Memory B cell (primary cell): ENCODE data around the gene CAPN12.

ENCODE experiments used
- ATAC-seq: fragments of 150-1000 bp; cut with Tn5 transposase; 2 replicates; pipeline ENCODE4 v1.10.0; 2021; ENCODE audit warnings: low read depth, mild to moderate bottlenecking, moderate library complexity
- DNase-seq, 2 donors: peaks; one replicate each; pipeline ENCODE4 v3.0.0; 2022; ENCODE audit warnings: low spot score in 2 of 2
- H3K27ac Mint-ChIP-seq: one replicate; pipeline ENCODE4 v1.8.0; 2022; ENCODE audit warnings: mild to moderate bottlenecking, moderate library complexity, mixed read lengths
- H3K27me3 Mint-ChIP-seq: one replicate; pipeline ENCODE4 v1.8.0; 2022; ENCODE audit warnings: mixed read lengths
- H3K36me3 Mint-ChIP-seq: one replicate; pipeline ENCODE4 v1.8.0; 2022; ENCODE audit warnings: mild to moderate bottlenecking, mixed read lengths
- H3K4me1 Mint-ChIP-seq: one replicate; pipeline ENCODE4 v1.8.0; 2022; ENCODE audit warnings: mixed read lengths
- H3K4me3 Mint-ChIP-seq: one replicate; pipeline ENCODE4 v1.8.0; 2022; ENCODE audit warnings: mild to moderate bottlenecking, moderate library complexity, mixed read lengths
- H3K9me3 Mint-ChIP-seq: one replicate; pipeline ENCODE4 v1.8.0; 2022; ENCODE audit warnings: mixed read lengths

The CAPN12 gene

DNA sequence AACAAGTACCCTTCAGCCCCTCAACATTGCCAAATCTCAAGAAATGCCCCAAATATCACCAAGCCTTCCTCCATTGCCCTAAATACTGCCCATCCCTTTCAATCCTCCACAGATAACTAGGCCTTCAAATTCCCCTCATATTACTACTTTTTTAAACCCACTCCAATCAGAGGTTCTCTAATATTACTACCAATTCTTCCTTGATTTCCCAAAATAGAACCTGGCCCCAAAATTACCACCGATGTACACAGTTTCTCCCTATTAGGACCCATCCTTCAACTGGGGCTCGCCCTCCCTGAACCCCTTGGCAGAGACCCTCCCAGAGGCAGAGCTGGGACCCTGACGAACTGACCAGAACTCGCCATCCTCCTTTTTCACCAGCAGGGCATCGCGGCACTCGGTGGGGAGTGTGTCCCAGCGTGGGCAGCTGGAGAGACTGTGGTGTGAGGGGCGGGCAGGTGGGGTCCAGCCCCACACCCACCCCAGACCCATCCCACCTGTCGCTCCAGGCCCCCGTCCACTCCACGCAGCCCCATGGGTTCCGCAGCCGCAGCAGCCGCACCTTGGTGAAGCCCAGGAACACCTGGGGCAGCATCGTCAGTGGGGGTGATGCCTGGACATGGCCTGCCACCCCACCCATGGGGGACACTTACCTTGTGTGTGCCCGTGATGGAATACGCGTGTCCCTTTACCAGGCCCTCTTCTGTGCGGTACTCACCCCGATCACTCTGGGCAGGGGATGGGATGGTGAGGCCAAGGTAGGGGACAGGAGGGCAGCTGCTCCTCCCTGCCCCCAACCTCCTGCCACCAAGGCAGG lies 6.1 kb downstream of the CAPN12 start:
- peaks cover 19% of the 10 kb centered on the region for H3K4me1 Mint-ChIP-seq
- ATAC-seq: no peak
- no peaks in the 10 kb centered on the region for H3K36me3 Mint-ChIP-seq
- H3K4me3 Mint-ChIP-seq: peak overlapping the region; percentile 69
- no peak for DNase-seq
- H3K27ac Mint-ChIP-seq: peak overlapping the region; percentile 29
- no peaks in the 10 kb centered on the region for H3K27me3 Mint-ChIP-seq
- peaks cover 2% of the 10 kb centered on the region for H3K9me3 Mint-ChIP-seq

DNA sequence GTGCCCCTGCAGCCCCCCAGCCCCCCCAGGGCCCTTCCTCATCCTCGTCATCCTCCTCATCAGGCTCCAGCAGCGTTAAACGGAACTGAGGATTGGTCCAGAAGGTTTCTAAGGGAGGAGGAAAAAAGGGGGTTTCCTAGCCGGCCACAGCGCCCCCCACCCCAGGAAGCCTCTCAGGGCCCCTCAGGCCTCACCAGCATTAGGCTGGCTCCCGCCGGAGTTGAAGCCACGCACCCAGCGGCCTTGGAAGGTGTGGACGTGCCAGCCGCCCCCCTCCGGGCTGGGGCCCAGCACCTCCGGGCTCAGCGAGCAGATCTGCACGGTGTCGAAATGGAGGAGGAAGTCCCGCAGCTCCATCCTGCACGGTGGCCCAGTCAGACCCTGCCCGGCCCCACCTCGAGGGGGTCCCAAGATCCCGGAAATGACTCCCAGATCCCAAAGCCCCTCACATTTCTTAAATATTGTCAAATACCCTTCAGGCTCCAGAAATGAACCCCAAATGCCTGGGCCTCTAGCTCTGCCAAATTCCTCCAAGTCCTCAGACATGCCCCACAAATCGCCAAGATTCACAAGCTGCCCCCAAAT lies 6.9 kb downstream of the CAPN12 start:
- peak overlapping the region; percentile 29 for H3K27ac Mint-ChIP-seq
- H3K4me3 Mint-ChIP-seq: peak overlapping the region; percentile 69
- ATAC-seq (no peak), DNase-seq (no peak)
- no peaks in the 10 kb centered on the region for H3K27me3 Mint-ChIP-seq
- no peaks in the 10 kb centered on the region for H3K36me3 Mint-ChIP-seq
- H3K4me1 Mint-ChIP-seq: peaks cover 22% of the 10 kb centered on the region
- peaks cover 2% of the 10 kb centered on the region for H3K9me3 Mint-ChIP-seq

DNA sequence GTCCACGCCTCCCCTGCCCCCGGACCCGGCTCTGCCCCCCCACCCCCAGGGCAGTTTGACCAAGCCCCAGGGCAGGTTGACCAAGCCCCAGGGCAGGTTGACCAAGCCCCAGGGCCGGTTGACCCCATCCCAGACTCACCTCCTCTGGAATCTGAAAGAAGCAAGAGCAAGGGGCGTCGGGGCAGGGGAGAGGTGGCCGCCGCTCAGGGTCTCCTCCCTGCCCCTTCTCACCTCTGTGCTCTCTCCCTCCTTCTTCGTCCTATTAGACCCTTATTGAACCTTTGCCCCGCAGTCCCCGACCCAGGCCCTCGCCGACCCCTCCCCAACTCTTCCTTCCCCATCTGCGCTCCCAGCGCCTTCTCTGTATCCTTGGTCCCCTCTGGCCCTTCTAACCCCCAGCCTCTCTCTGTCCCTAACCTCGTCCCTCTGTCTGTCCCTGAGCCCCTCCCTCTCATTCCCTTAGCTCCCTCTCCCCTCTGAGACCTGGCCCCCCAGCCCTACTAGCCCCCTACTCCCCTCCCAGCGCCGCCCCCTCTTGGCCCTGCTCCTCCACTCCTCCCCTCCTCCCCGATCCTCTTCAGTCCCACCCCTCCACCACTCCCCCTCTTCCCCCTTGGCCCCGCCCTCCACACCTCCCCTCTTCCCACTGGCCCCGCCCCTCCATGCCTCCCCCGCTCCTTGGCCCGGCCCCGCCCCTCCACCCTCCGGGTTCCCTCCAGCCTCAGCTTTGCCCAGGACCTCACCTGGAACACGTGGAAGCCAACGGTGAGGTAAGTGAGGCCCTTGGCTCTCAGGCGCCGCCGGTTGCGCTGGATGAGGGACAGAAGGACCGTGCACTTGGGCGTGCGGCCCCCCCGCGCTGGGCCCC lies 7.6 kb downstream of the CAPN12 start:
- H3K27me3 Mint-ChIP-seq: no peaks in the 10 kb centered on the region
- peaks cover 25% of the 10 kb centered on the region for H3K4me1 Mint-ChIP-seq
- no peaks in the 10 kb centered on the region for H3K36me3 Mint-ChIP-seq
- peak overlapping the region; percentile 75 for H3K27ac Mint-ChIP-seq
- ATAC-seq (peak; percentile 35), DNase-seq (peak; percentile 43 to 50)
- peaks cover 2% of the 10 kb centered on the region for H3K9me3 Mint-ChIP-seq
- H3K4me3 Mint-ChIP-seq: peak overlapping the region; percentile 84

DNA sequence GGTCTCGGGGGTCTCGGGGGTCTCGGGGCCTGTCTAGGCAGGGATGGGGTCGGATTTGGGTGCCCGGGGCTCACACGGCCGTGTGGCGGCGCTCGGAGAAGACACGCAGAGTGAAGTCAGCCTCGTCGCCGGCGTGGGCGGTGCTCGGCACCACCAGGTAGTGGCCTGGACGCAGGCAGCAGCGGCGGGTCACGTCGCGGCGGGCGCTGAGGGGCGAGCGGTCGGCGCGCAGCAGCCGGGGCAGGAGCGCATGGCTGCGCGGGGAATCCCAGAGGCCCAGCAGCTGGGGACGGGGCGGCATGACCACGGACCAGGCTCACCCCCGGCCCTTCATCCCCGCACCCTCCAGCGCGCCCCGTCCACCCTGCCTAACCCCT lies 8.2 kb downstream of the CAPN12 start:
- Mint-ChIP-seq H3K4me1 (peaks cover 25% of the 10 kb centered on the region), H3K9me3 (peaks cover 2% of the 10 kb centered on the region), H3K4me3 (peak overlapping the region; percentile 84), H3K27ac (no peak overlapping the region), H3K36me3 (no peaks in the 10 kb centered on the region), H3K27me3 (no peaks in the 10 kb centered on the region)
- ATAC-seq: peak; percentile 64
- DNase-seq: peak; percentile 64 to 69

DNA sequence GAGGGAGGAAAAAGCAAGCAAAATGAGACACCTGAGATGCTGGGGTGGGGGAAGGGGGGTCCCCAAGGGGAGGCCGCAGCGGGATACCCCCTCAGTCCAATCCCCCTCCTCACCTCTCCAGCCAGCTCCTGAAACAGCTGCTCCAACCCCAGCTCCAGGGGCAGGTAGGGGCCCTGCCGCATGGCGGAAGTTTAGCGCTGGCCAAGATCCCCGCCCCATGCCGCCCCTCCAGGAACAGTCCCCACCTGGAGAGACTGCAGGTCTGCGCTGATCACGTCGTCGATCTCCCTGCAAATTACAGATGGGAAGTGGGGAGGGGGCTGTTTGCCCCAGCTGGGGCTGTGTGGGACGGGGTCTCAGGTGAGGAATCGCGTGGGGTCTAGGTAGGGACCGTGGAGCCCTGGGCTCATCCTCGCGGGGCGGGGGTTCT lies 9.0 kb downstream of the CAPN12 start:
- peak; percentile 64 to 71 for DNase-seq

DNA sequence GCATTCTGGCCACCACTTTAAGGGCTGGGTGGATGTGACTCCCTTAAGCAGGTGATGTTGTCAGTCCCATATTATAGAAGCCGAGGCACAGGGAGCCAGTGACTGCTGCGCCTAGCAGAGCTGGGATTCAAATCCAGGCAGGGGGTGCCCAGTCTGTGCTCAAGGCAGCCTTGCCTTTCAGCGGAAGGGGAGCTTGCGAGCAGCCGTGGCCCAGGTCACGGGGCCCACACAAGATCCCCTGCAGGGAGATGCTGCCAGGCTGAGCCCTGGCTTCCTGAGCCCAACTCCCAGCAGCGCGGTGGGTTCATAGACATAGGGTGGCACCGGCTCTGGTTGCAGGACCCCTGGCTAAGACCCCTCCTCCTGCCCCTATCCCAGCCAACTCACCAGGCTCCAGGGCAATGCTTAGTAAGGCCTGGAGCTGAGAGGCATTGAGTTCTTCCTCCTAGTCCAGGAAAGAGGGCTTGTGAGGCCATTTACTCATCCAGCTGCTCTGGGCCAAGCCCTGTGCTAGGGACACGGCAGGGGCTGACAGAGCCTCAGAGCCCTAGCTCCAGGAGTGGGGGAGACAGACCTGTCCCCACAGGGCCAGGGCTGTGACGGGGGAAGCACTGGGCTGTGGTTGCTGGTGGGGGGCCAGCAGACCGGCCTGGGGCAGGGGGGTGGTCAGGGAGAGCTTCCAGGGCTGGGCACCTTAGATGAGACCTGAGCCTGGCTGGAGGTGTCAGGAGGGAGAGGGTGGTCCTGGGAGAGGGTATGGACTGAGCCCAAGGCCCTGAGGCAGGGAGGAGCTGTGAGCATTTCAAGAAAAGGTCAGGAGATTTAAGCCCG lies 9.6 kb downstream of the CAPN12 start:
- Mint-ChIP-seq H3K4me3 (peak overlapping the region; percentile 88), H3K36me3 (peaks cover 5% of the 10 kb centered on the region), H3K9me3 (peaks cover 2% of the 10 kb centered on the region), H3K27me3 (no peaks in the 10 kb centered on the region), H3K27ac (peak overlapping the region; percentile 82), H3K4me1 (peaks cover 28% of the 10 kb centered on the region)
- ATAC-seq: peak; percentile 28
- peak; percentile 29 to 46 for DNase-seq

More for the DNA sequence above, 9.0 kb downstream of the CAPN12 start:
- Mint-ChIP-seq H3K27ac (peak overlapping the region; percentile 25), H3K4me1 (peaks cover 25% of the 10 kb centered on the region), H3K9me3 (peaks cover 2% of the 10 kb centered on the region), H3K4me3 (peak overlapping the region; percentile 88), H3K36me3 (peaks cover 3% of the 10 kb centered on the region), H3K27me3 (no peaks in the 10 kb centered on the region)
- ATAC-seq: peak; percentile 51

DNA sequence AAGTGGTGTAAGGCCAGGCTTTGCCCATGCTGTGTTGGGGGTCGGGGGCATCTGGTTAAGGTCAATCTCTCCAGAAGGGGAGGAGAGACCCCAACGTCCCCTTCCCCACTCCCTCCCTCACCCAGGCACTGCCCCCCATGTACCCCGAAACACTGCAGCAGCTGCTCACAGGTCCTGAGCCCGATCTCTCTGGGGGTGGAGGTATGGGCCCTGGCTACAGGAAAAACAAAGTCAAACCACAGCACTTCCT lies 10.2 kb downstream of the CAPN12 start:
- peak overlapping the region; percentile 88 for H3K4me3 Mint-ChIP-seq
- ATAC-seq: peak; percentile 18
- H3K9me3 Mint-ChIP-seq: no peaks in the 10 kb centered on the region
- no peak for DNase-seq
- H3K27ac Mint-ChIP-seq: peak overlapping the region; percentile 82
- no peaks in the 10 kb centered on the region for H3K27me3 Mint-ChIP-seq
- peaks cover 7% of the 10 kb centered on the region for H3K36me3 Mint-ChIP-seq
- H3K4me1 Mint-ChIP-seq: peaks cover 28% of the 10 kb centered on the region

DNA sequence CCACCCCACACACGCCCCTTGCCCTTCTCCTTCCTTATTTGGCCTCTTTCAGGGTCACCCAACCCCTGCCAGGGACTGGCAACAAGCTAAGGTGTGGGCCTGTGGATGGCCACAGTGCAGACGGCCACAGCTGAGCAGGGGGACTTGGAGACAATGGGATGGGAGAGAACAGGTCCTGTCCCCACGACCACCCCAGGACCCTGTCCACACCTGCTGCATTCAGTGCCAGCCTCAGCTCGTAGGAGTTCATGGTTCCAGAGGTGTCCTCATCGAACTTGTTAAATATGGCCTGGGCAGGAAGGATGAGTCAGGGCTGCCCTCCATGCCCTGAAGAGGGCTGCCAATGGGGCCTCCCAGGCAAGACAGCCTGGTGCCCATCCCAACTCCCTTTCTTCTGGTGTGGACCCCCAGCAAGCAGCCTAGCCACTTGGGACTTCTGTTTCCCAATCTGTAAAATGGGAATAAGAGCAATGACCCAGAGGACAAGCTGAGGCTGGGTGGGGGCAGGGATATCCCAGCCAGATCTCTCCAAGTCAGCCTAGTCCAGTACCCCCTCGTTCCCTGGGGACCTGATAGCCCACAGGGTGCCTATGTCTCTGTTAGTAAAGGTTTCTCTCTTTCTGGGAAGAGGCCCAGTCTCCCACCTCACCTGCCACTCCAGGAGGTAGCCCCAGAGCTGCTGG lies 10.6 kb downstream of the CAPN12 start:
- Mint-ChIP-seq H3K4me1 (peaks cover 28% of the 10 kb centered on the region), H3K36me3 (peaks cover 7% of the 10 kb centered on the region), H3K27me3 (no peaks in the 10 kb centered on the region), H3K4me3 (peak overlapping the region; percentile 88), H3K27ac (peak overlapping the region; percentile 82), H3K9me3 (no peaks in the 10 kb centered on the region)
- DNase-seq (no peak), ATAC-seq (no peak)

DNA sequence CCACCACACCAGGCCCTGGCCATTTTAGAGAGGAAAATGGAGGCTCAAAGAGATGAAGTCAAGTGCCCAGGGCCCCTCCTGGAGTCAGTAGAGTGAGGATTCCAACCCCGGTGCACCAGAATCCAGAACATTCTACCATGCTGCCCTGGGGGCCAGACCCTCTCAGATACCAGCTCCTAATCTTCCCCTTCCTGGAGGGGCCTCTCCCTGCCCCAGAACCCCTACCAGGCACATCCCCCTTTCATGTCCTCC lies 11.1 kb downstream of the CAPN12 start:
- Mint-ChIP-seq H3K27me3 (no peaks in the 10 kb centered on the region), H3K4me1 (peaks cover 28% of the 10 kb centered on the region), H3K27ac (peak overlapping the region; percentile 82), H3K36me3 (peaks cover 10% of the 10 kb centered on the region), H3K9me3 (no peaks in the 10 kb centered on the region), H3K4me3 (no peak overlapping the region)
- no peak for ATAC-seq
- DNase-seq: no peak

DNA sequence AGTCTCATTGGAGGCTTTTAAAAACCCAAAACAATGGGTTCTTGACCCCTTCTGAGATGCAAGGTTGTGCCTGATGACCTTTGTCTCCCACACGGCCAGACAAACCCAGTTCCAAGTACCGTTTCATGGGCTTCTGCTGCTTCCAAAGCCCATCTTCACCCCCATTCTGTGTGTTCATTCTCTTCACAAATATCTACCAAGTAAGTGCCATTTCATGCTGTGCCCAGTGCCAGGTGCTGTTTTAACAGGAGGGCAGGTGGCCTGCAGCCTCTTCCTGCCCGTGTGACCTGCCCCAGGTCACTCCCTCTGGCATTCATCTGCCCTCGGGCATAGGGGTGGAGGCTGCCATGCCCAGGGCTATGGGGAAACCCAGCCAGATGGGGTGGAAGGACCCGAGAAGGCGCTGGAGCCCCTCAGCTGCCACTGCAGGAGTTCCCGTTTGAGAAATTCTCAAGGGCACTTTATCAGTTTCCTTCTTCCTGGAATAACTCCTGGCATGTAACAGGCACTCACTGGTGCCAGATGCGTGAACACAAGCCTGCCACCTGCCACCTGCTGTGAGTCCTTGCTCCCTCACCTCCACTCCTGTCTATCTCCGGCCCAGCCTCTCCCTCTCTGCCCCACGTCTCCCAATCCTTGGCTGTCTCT lies 12.5 kb downstream of the CAPN12 start:
- no peak for DNase-seq
- Mint-ChIP-seq H3K27me3 (no peaks in the 10 kb centered on the region), H3K27ac (peak overlapping the region; percentile 78), H3K9me3 (no peaks in the 10 kb centered on the region), H3K36me3 (peaks cover 16% of the 10 kb centered on the region), H3K4me1 (peaks cover 26% of the 10 kb centered on the region), H3K4me3 (no peak overlapping the region)
- ATAC-seq: no peak

DNA sequence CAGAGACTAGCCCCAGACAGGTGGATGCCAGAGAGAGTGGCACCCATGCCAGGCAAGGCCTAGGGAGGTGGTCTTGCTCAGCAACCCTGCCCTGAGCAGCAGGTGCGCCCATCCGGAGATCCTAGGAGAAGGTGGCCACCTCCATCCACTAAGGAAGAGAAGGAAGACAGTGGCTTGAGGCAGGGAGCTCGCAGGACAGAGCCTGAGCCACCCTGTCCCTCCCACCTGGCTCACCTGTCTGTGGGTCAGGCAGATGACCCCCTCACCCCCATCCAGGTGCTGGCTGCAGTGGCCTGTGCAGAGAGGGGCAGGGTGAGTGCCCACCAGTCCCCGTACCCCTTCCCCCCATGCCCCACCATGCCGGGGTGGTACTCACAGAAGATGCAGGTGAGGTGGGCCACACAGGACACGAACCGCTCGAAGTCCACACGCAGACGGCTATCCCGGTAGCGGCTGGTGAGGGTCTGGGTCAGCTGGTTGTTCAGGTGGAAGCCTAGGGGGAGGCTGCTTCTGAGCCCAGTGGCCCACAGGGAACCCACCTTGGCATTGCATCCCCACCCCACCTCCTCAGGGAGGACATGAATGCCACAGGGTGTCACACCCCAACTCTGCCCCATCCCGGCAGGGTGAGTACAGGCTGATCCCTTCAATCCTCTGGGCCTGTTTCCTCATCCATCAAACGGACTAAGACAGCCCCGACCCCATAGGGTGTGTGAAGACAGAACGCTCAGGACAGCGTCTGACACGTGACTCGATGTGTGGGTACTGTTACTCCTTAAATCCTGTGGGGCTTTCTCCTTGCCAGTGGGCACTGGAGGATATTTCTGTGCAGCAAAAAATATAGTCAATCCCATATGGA lies 13.3 kb downstream of the CAPN12 start:
- peaks cover 22% of the 10 kb centered on the region for H3K4me1 Mint-ChIP-seq
- H3K36me3 Mint-ChIP-seq: peaks cover 17% of the 10 kb centered on the region
- no peaks in the 10 kb centered on the region for H3K9me3 Mint-ChIP-seq
- peak overlapping the region; percentile 48 for H3K27ac Mint-ChIP-seq
- ATAC-seq (no peak), DNase-seq (no peak)
- H3K4me3 Mint-ChIP-seq: no peak overlapping the region
- H3K27me3 Mint-ChIP-seq: no peaks in the 10 kb centered on the region

DNA sequence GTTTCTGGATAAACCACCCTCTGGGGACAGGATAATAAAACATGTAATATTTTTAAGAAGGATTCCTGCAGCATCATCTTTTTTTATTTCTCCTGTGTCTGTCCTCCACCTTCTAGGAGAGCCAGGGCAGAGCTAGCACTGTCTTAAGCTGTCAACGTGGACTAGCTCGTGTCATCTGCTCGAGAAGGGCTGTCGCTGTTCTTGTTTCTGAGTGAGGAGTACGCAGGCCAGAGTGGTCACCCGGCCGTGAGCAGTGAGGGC lies 13.9 kb downstream of the CAPN12 start:
- DNase-seq: no peak
- H3K36me3 Mint-ChIP-seq: peaks cover 17% of the 10 kb centered on the region
- ATAC-seq: no peak
- H3K4me3 Mint-ChIP-seq: no peak overlapping the region
- H3K9me3 Mint-ChIP-seq: no peaks in the 10 kb centered on the region
- peak overlapping the region; percentile 48 for H3K27ac Mint-ChIP-seq
- H3K27me3 Mint-ChIP-seq: no peaks in the 10 kb centered on the region
- H3K4me1 Mint-ChIP-seq: peaks cover 22% of the 10 kb centered on the region
